H9 (cell line): ENCODE measurements around the gene KCNH1. TPM values are rescaled to one million over a fixed set of nuclear protein-coding genes. Genes with fewer than 3 reads are reported as not detected.
"Not testable (repeated sequence)": the region's sequence is repeated elsewhere in the genome, so short reads cannot be mapped to it uniquely, and the experiment has no call there.

Source experiments
- DNase-seq: peaks from one replicate; pipeline ENCODE4 v3.0.0-alpha.2; 2017
- H2AFZ ChIP-seq: one replicate; pipeline ENCODE4 v1.6.1; 2013; ENCODE audit warnings: mild to moderate bottlenecking, low read length, control low read depth, moderate library complexity
- H2AK5ac ChIP-seq: 2 replicates; pipeline ENCODE4 v1.6.1; 2013; ENCODE audit warnings: low read length, control low read depth, mixed read lengths; ENCODE audit not compliant: insufficient read length
- H2BK120ac ChIP-seq: one replicate; pipeline ENCODE4 v1.6.1; 2013; ENCODE audit warnings: low read depth, mild to moderate bottlenecking, low read length, control low read depth, inconsistent platforms; ENCODE audit not compliant: poor library complexity, severe bottlenecking
- H2BK12ac ChIP-seq: 2 replicates; pipeline ENCODE4 v1.6.1; 2013; ENCODE audit warnings: low read length, control low read depth, mixed read lengths, low read depth; ENCODE audit not compliant: insufficient read length
- H2BK15ac ChIP-seq: 2 replicates; pipeline ENCODE4 v1.6.1; 2013; ENCODE audit warnings: low read depth, low read length, control low read depth
- H2BK20ac ChIP-seq: one replicate; pipeline ENCODE4 v1.6.1; 2013; ENCODE audit warnings: low read depth, mild to moderate bottlenecking, low read length, control low read depth, inconsistent platforms; ENCODE audit not compliant: poor library complexity, severe bottlenecking
- H2BK5ac ChIP-seq: 2 replicates; pipeline ENCODE4 v1.6.1; 2013; ENCODE audit warnings: low read length, control low read depth, mixed read lengths; ENCODE audit not compliant: insufficient read length
- H3K14ac ChIP-seq: 2 replicates; pipeline ENCODE4 v1.6.1; 2013; ENCODE audit warnings: low read length, control low read depth; ENCODE audit not compliant: insufficient read depth
- H3K18ac ChIP-seq: 2 replicates; pipeline ENCODE4 v1.6.1; 2013; ENCODE audit warnings: low read depth, mild to moderate bottlenecking, mixed read lengths, low read length, control low read depth; ENCODE audit not compliant: insufficient read length
- H3K23ac ChIP-seq: 2 replicates; pipeline ENCODE4 v1.6.1; 2013; ENCODE audit warnings: low read length, control low read depth, mixed read lengths, low read depth; ENCODE audit not compliant: insufficient read length
- H3K23me2 ChIP-seq: 2 replicates; pipeline ENCODE4 v1.6.1; 2013; ENCODE audit warnings: low read depth, mild to moderate bottlenecking, mixed read lengths, low read length, control low read depth; ENCODE audit not compliant: insufficient read length, poor library complexity, severe bottlenecking
- H3K27ac ChIP-seq: 2 replicates; pipeline ENCODE4 v1.5.1; 2013; ENCODE audit warnings: low read length, control low read depth, mixed read lengths, low read depth; ENCODE audit not compliant: insufficient read length
- H3K27me3 ChIP-seq: 2 replicates; pipeline ENCODE4 v1.6.1; 2013; ENCODE audit warnings: low read length, control low read depth, inconsistent platforms; ENCODE audit not compliant: insufficient read depth
- H3K4ac ChIP-seq: 2 replicates; pipeline ENCODE4 v1.6.1; 2013; ENCODE audit warnings: low read depth, mild to moderate bottlenecking, control low read depth, inconsistent platforms, low read length, moderate library complexity
- H3K4me1 ChIP-seq: 2 replicates; pipeline ENCODE4 v1.6.1; 2013; ENCODE audit warnings: low read length, control low read depth, inconsistent platforms; ENCODE audit not compliant: insufficient read depth
- H3K4me2 ChIP-seq: 2 replicates; pipeline ENCODE4 v1.6.1; 2013; ENCODE audit warnings: low read length, control low read depth, mixed read lengths; ENCODE audit not compliant: insufficient read length, insufficient read depth
- H3K56ac ChIP-seq: 2 replicates; pipeline ENCODE4 v1.6.1; 2013; ENCODE audit warnings: low read depth, mild to moderate bottlenecking, mixed read lengths, low read length, control low read depth; ENCODE audit not compliant: insufficient read length
- H3K79me1 ChIP-seq: 2 replicates; pipeline ENCODE4 v1.6.1; 2013; ENCODE audit warnings: low read depth, mild to moderate bottlenecking, moderate library complexity, low read length, control low read depth, inconsistent platforms; ENCODE audit not compliant: insufficient read depth, poor library complexity, severe bottlenecking
- H3K79me2 ChIP-seq: 2 replicates; pipeline ENCODE4 v1.6.1; 2013; ENCODE audit warnings: low read length, control low read depth, inconsistent platforms; ENCODE audit not compliant: insufficient read depth
- H3K9ac ChIP-seq: 2 replicates; pipeline ENCODE4 v1.6.1; 2013; ENCODE audit warnings: low read length, control low read depth, mixed read lengths; ENCODE audit not compliant: insufficient read length; ENCODE audit errors: extremely low read depth
- H3K9me3 ChIP-seq: one replicate; pipeline ENCODE4 v1.6.1; 2013; ENCODE audit warnings: low read depth, low read length, inconsistent platforms; ENCODE audit not compliant: control insufficient read depth
- H3T11ph ChIP-seq: one replicate; pipeline ENCODE4 v1.6.1; 2013; ENCODE audit warnings: mild to moderate bottlenecking, low read length, control low read depth, inconsistent platforms
- H4K20me1 ChIP-seq: one replicate; pipeline ENCODE4 v1.6.1; 2013; ENCODE audit not compliant: control insufficient read depth, insufficient read length, insufficient read depth
- H4K5ac ChIP-seq: 2 replicates; pipeline ENCODE4 v1.6.1; 2013; ENCODE audit warnings: low read depth, mild to moderate bottlenecking, mixed read lengths, low read length, control low read depth; ENCODE audit not compliant: insufficient read length
- H4K8ac ChIP-seq: replicated peaks from 2 replicates; pipeline ENCODE4 v1.6.1; 2013; ENCODE audit warnings: low read length, control low read depth, mixed read lengths, low read depth; ENCODE audit not compliant: insufficient read length
- H4K91ac ChIP-seq: 2 replicates; pipeline ENCODE4 v1.6.1; 2013; ENCODE audit warnings: low read depth, mild to moderate bottlenecking, moderate library complexity, mixed read lengths, low read length, control low read depth; ENCODE audit not compliant: insufficient read length
- H3K27ac Mint-ChIP-seq, 3 experiments: 2 replicates in 2 of 3; 3 replicates in 1 of 3; pipeline ENCODE4 v1.8.0; 2020 to 2021; ENCODE audit warnings: mixed read lengths in 3 of 3, mild to moderate bottlenecking in 1 of 3, moderate library complexity in 1 of 3
- H3K27me3 Mint-ChIP-seq: 2 replicates; pipeline ENCODE4 v1.8.0; 2021; ENCODE audit warnings: low read depth, mild to moderate bottlenecking, moderate library complexity, mixed read lengths
- H3K36me3 Mint-ChIP-seq, 3 experiments: 2 replicates in 2 of 3; 3 replicates in 1 of 3; pipeline ENCODE4 v1.8.0; 2020 to 2021; ENCODE audit warnings: low read depth in 3 of 3, mixed read lengths in 3 of 3; ENCODE audit not compliant: insufficient read depth in 1 of 3
- H3K4me1 Mint-ChIP-seq, 2 experiments: 2 replicates each; pipeline ENCODE4 v1.8.0; 2020; ENCODE audit warnings: mixed read lengths in 2 of 2
- H3K4me3 Mint-ChIP-seq, 2 experiments: 2 replicates in 1 of 2; 3 replicates in 1 of 2; pipeline ENCODE4 v1.8.0; 2020 to 2021; ENCODE audit warnings: mild to moderate bottlenecking in 2 of 2, mixed read lengths in 2 of 2, moderate library complexity in 1 of 2
- H3K9me3 Mint-ChIP-seq, 2 experiments: 2 replicates in 1 of 2; 3 replicates in 1 of 2; pipeline ENCODE4 v1.8.0; 2020; ENCODE audit warnings: mild to moderate bottlenecking in 2 of 2, mixed read lengths in 2 of 2, moderate library complexity in 1 of 2
- CTCF ChIP-seq: fragments of 200-600 bp; sonication (generic); conservative IDR thresholded peaks from 3 replicates; pipeline ENCODE4 v1.8.0; 2021; ENCODE audit warnings: antibody characterized with exemption, mild to moderate bottlenecking
- WGBS: extraction: QIAGEN DNeasy Blood & Tissue Kit; methylation state at CpG from one replicate; pipeline ENCODE4 v1.1.7; 2013; ENCODE audit warnings: missing lambda C conversion rate, low lambda C conversion rate, mixed read lengths; ENCODE audit not compliant: insufficient read length; ENCODE audit errors: extremely low coverage; 5-methylcytosine and 5-hydroxymethylcytosine counted together
- total RNA-seq: library from RNA; stranded (reverse); gene quantifications from 2 replicates; pipeline ENCODE4 v1.2.1, GENCODE V29; 2021

Gene KCNH1
- total RNA-seq, 1 experiment from 2014 or later = 0.11 TPM

GRCh38 chr1:210949940-210950546 lies 183.9 kb downstream of the KCNH1 start:
- H3K27ac Mint-ChIP-seq, H3K4me1 ChIP-seq, H3K4me2 ChIP-seq, H3T11ph ChIP-seq, H2BK120ac ChIP-seq, H3K9me3 Mint-ChIP-seq, H3K18ac ChIP-seq, H3K27me3 ChIP-seq, H3K56ac ChIP-seq, H2AFZ ChIP-seq, H3K79me2 ChIP-seq, H4K8ac ChIP-seq, H3K23ac ChIP-seq, H3K14ac ChIP-seq, H3K9ac ChIP-seq, H3K9me3 ChIP-seq, H3K36me3 Mint-ChIP-seq, H3K27ac ChIP-seq, H2BK15ac ChIP-seq, H4K91ac ChIP-seq, H4K5ac ChIP-seq, H2BK5ac ChIP-seq, H3K79me1 ChIP-seq, H3K27me3 Mint-ChIP-seq, H2AK5ac ChIP-seq, H3K23me2 ChIP-seq, H2BK20ac ChIP-seq, H4K20me1 ChIP-seq, H3K4me1 Mint-ChIP-seq, H3K4me3 Mint-ChIP-seq, H3K4ac ChIP-seq, H2BK12ac ChIP-seq: not testable (repeated sequence)
- peak; percentile 73 for TF ChIP-seq CTCF
- DNase-seq = peak; percentile 59
- no CpG with 5 or more reads among the region's 2 CpGs for WGBS
